Germinal center (tissue), 1 donor: ENCODE measurements around the gene ZNF148.

Experiments
- DNase-seq: peaks from one replicate; pipeline ENCODE4 v3.0.0; 2012; ENCODE audit warnings: mixed read lengths, low spot score

Gene ZNF148

GRCh38 chr3:125189378-125190165 lies 185.6 kb downstream of the ZNF148 start:
- DNase-seq, result no peak

GRCh38 chr3:125188955-125189354 lies 186.2 kb downstream of the ZNF148 start:
- no peak for DNase-seq

GRCh38 chr3:125187599-125187910 lies 187.6 kb downstream of the ZNF148 start:
- DNase-seq, result no peak

- DNase-seq, result no peak
These were observed 188.1 kb downstream of the ZNF148 start for GRCh38 chr3:125186800-125187598.

GRCh38 chr3:125186261-125186787 lies 188.8 kb downstream of the ZNF148 start:
- no peak for DNase-seq

GRCh38 chr3:125185805-125186204 lies 189.3 kb downstream of the ZNF148 start:
- DNase-seq, result no peak

GRCh38 chr3:125179884-125180240 lies 195.3 kb downstream of the ZNF148 start:
- DNase-seq, result no peak

GRCh38 chr3:125179143-125179883 lies 195.8 kb downstream of the ZNF148 start:
- DNase-seq, result no peak

- DNase-seq, result no peak
These were observed 197.4 kb downstream of the ZNF148 start for GRCh38 chr3:125177746-125178145.
